ENCODE data around the gene GALNT1.

Gene GALNT1

DNA sequence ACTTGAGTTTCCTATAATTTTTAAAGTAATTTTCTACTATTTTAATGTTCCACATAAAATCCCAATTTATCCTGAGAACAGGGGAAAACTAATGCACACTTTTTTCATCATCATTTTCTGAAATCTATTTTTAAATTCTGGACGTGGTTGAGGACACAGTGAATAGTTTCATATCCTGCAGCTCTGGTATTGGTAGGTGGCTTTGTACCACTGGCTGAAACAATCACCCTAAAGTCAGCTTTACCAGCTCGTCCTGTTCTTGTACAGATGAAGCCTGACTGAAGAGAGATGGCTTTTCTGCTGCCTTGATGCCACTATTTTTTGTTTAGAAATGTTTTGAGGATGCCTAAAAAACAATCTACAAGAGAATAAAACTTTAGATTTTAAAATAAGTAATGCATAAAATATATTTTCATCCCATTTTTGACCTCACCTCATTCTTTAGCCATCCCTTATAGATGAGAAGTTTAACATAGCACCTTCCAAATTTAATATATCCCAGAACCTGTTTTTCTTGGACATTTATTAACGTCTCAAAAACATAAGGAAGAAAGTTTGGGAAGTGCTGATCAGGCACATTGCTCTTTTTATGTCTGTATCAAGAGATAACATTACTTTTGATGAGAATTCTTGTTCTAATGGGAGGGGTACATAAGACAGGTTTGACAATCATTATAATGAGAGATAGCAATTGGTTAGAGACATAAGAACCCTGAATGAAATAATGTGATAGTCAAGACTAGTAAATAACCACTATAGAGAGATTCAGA, 80.9 kb downstream of the GALNT1 start:
- Mint-ChIP-seq H3K9me3 (no peaks in the 10 kb centered on the region), H3K4me1 (peaks cover 6% of the 10 kb centered on the region), H3K36me3 (peaks cover 18% of the 10 kb centered on the region), H3K27ac (peak overlapping the region; percentile 7), H3K4me3 (no peak overlapping the region)
- DNase-seq (ENCODE audit: low spot score in 2 of 2), result no peak
- no peak for ATAC-seq

DNA sequence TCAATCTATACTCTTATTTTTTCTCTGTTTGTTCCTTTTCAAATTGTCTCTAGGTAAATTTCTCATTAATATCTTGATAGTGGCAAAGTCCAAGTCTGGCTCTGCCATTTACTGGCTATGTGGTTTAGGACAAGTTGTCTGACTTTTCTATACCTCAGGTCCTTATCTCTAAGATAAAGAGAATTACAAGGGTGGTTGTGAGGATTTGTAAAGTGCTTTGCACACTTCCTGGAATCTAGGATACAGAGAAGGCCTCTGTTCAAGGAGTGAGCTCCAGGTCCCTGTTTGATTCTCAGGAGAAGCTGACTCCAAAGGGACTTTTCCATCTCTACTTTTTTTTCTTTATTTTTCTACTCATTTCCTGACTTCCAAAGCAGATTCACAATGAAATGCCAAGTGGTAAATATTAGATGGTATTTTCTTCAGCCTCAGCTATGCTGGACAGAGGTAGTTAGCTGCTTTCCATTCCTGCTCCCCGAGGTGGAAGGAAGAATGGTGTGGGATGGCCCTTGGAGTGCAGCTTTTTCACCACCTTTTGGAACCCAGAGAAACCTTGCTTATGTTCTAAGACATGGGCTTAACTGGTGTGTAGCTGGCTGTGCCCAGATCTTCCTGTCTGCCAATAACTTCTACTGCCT, 90.5 kb downstream of the GALNT1 start:
- Mint-ChIP-seq H3K27ac (no peak overlapping the region), H3K4me3 (no peak overlapping the region), H3K9me3 (no peaks in the 10 kb centered on the region), H3K4me1 (no peaks in the 10 kb centered on the region), H3K36me3 (no peaks in the 10 kb centered on the region)
- ATAC-seq (no peak), DNase-seq (ENCODE audit: low spot score in 2 of 2) (no peak)

DNA sequence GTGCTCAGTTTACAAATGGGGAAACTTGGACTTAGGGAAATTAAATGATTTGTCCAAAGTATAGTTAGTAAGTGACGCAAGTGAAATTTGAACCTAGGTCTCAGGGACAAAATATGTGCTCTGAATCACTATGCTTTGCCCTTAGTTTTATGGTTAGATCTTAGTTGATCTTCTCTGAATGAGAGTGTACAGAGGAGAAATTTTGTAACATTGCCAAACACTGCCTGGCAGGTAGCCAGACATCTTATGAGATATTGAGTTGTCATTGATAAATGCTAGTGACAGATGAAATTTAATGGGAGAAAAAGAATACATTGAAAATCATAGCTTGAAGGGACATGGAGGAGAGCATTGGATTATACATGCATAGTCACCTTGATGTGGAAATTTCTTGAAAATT, 91.4 kb downstream of the GALNT1 start:
- no peak for DNase-seq (ENCODE audit: low spot score in 2 of 2)
- Mint-ChIP-seq H3K36me3 (peaks cover under 1% of the 10 kb centered on the region), H3K4me1 (no peaks in the 10 kb centered on the region), H3K4me3 (no peak overlapping the region), H3K27ac (no peak overlapping the region), H3K9me3 (no peaks in the 10 kb centered on the region)
- no peak for ATAC-seq

DNA sequence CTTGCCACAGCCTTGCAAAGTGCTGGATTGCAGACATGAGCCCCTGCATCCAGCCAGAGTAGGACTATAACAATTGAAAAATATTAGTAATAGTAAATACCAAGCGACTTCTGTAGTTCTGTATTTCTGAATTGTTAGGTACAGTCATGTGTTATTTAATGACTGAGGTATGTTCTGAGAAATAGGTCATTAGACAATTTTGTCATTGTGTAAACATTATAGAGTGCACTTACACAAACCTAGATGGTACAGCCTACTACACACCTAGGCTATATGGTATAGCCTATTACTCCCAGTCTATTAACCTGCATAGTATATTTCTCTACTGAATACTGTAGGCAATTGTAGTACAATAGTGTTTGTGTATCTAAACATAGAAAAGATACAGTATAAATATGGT, 92.1 kb downstream of the GALNT1 start:
- Mint-ChIP-seq H3K27ac (no peak overlapping the region), H3K9me3 (no peaks in the 10 kb centered on the region), H3K36me3 (peaks cover 8% of the 10 kb centered on the region), H3K4me1 (no peaks in the 10 kb centered on the region), H3K4me3 (no peak overlapping the region)
- no peak for ATAC-seq
- DNase-seq (ENCODE audit: low spot score in 2 of 2), result no peak

DNA sequence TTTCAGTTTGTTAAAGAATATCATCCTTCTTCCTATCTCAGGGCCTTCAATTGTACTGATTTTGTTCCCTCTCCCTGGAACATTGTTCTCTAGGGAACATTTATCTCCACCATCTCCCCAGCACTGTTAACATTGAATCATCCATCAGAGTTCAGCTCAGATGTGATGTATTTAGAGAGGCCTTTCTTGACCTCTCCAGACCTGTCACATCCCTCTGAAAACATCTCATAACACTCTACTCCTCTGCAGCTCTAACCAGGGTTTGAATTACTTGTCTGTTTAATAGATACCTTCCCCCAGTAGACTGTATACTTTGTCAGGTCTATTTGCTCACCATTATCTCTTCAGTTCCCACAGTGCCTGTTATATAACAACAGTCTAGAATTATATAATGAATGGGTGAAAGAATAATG, 98.6 kb downstream of the GALNT1 start:
- Mint-ChIP-seq H3K4me3 (no peak overlapping the region), H3K9me3 (no peaks in the 10 kb centered on the region), H3K36me3 (peaks cover 36% of the 10 kb centered on the region), H3K4me1 (no peaks in the 10 kb centered on the region), H3K27ac (no peak overlapping the region)
- DNase-seq (ENCODE audit: low spot score in 2 of 2), result no peak
- ATAC-seq, result no peak

DNA sequence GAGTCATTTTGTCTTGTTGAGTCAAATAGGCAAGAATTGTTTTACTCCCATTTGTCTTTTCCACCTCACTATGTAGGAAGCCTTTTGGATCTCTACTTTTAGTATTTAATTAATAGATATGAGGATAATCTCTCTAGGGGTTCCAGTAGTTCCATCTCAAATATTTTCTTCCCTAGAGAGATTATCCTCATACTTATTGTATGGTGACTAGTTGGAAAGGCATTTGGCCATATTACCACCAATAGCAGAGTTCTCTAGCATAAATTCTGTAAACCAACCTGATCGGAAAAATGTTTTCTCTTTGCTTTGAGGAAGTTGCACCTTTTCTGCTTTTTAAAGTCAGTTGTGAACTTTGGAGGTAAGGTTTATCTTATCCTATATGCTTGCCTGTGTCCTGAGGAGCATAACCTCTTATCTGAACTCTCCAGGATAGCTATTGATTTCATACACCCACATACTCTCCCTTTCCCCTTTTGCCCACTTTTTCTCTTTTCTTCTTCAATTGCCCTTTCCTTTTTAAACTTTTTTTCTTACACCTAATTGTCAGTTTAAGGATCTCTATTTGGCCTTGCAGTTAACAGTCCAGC, 100.8 kb downstream of the GALNT1 start:
- no peaks in the 10 kb centered on the region for H3K9me3 Mint-ChIP-seq
- ATAC-seq (no peak), DNase-seq (ENCODE audit: low spot score in 2 of 2) (no peak)
- H3K27ac Mint-ChIP-seq, result no peak overlapping the region
- H3K4me3 Mint-ChIP-seq, result no peak overlapping the region
- H3K4me1 Mint-ChIP-seq, result no peaks in the 10 kb centered on the region
- H3K36me3 Mint-ChIP-seq, result peaks cover 49% of the 10 kb centered on the region

DNA sequence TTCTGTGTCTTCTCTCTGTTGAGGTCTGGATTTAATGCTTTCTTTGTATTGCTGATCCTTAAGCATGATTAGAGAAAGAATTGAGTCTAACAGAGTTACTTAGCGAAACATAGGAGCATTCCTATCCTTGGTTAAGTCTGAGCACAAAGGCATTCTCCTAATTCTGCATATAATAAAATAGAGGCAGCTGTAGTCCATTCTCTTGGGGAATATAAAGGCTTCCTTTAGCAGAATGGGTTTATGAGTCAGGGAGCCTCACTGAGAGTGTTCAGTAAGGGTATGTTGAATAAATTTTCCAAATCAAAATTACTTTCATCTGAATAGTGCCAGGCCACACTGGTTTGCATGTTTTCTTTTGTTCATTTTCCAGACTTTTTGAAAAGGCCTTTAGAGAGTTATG, 101.5 kb downstream of the GALNT1 start:
- peaks cover 53% of the 10 kb centered on the region for H3K36me3 Mint-ChIP-seq
- H3K4me1 Mint-ChIP-seq, result no peaks in the 10 kb centered on the region
- ATAC-seq, result no peak
- H3K9me3 Mint-ChIP-seq, result no peaks in the 10 kb centered on the region
- no peak for DNase-seq (ENCODE audit: low spot score in 2 of 2)
- H3K27ac Mint-ChIP-seq, result no peak overlapping the region
- H3K4me3 Mint-ChIP-seq, result no peak overlapping the region

DNA sequence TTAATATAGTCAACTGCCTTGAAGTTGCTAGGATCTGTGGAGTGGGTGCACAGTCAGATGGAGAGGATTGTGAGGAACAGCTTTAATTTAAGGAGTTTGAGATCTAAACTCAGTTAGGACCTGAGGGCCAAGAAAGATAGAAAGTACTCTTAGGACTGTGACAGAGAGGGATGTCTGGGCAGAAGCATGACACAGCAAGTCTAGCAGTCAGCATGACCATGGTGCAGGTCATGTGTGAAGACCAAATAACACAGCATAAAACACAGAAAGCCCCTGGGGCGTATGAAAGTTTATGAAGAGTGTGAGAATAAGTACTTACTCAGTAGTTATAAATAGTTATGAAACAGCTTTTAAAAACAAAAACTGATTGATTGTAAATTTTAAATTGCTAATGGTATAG, 107.2 kb downstream of the GALNT1 start:
- H3K36me3 Mint-ChIP-seq, result peaks cover 39% of the 10 kb centered on the region
- H3K4me1 Mint-ChIP-seq, result no peaks in the 10 kb centered on the region
- ATAC-seq (no peak), DNase-seq (ENCODE audit: low spot score in 2 of 2) (no peak)
- H3K4me3 Mint-ChIP-seq, result no peak overlapping the region
- H3K9me3 Mint-ChIP-seq, result no peaks in the 10 kb centered on the region
- no peak overlapping the region for H3K27ac Mint-ChIP-seq

DNA sequence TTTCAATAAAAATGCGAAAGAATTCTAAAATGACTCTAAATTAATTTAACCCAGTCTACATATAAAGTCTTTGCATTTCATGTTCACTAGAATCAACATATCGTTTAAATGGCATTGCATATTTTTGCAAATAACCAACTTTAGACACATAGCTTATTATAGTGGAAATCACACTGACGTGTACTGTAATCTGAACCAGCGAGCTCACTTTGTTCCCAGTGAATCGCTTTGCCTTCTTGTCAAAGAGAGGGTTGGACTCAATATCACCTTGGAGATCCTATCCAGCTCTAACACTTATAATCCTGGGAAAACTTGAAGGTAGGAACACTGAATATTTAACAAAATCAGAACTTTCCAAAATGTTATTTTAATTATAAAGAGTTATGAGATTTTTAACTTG, 108.2 kb downstream of the GALNT1 start:
- Mint-ChIP-seq H3K4me3 (no peak overlapping the region), H3K27ac (no peak overlapping the region), H3K4me1 (no peaks in the 10 kb centered on the region), H3K36me3 (peaks cover 33% of the 10 kb centered on the region), H3K9me3 (no peaks in the 10 kb centered on the region)
- ATAC-seq (no peak), DNase-seq (ENCODE audit: low spot score in 2 of 2) (no peak)

DNA sequence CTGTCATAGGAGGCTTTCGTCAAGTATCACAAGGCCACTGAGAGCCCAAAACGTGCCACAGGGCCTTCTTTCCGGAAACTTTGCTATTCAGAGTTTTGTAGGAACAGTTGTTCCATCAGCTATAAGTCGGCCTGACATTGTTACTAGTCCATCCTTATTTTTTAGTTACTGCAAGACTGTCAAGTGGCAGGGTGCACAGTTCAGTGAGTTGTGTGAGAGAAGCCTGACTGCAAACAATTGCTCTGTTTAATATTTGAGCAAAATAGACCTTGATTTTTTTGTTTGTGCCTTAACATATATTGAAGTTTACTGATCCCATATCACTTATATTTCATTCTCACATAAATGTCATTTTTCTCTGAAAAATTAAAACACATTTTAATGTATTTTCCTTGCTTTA, 110.1 kb downstream of the GALNT1 start:
- Mint-ChIP-seq H3K9me3 (no peaks in the 10 kb centered on the region), H3K36me3 (peaks cover 27% of the 10 kb centered on the region), H3K4me3 (no peak overlapping the region), H3K27ac (no peak overlapping the region), H3K4me1 (no peaks in the 10 kb centered on the region)
- ATAC-seq (no peak), DNase-seq (ENCODE audit: low spot score in 2 of 2) (no peak)

DNA sequence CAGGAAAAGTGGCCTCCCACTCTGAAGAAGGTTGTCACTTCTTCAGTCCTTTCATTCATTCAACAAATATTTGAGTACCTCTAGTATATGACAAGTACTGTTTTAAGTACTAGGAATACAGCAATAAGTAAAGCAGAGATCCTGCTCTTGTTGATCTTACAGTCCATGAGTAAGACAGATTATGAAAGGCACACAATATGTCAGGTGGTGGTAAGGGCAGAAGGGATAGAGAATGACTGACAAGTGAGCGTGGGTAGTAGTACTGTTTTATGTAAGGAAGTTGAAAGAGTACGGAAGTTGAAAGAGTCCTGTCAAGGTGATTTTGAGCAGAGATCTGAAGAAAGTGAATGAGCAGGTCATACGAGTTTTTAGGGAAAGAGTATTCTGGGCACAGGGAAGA, 111.3 kb downstream of the GALNT1 start:
- Mint-ChIP-seq H3K27ac (no peak overlapping the region), H3K9me3 (no peaks in the 10 kb centered on the region), H3K36me3 (peaks cover 15% of the 10 kb centered on the region), H3K4me1 (no peaks in the 10 kb centered on the region), H3K4me3 (no peak overlapping the region)
- DNase-seq (ENCODE audit: low spot score in 2 of 2) (no peak), ATAC-seq (peak; percentile 42)

DNA sequence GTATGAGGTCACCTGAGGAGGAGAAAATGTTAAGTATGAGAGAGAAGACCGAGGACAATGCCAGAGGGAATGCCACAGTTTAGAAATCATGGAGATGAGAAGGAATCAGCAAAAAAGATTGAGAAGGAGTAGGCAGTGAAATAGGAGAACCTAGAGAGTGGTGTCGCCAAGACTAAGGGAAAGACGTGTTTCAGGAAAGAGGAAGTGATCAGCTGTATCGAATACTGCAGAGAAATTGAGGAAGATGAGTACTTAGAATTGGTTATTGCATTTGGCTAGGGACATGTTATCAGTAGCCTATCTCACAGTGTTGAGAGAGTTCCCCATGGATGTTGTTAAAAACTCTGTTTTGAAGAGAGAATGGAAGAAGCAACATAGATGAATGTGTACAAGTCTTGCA, 112.3 kb downstream of the GALNT1 start:
- Mint-ChIP-seq H3K9me3 (no peaks in the 10 kb centered on the region), H3K4me1 (no peaks in the 10 kb centered on the region), H3K4me3 (no peak overlapping the region), H3K27ac (no peak overlapping the region), H3K36me3 (peaks cover 10% of the 10 kb centered on the region)
- no peak for ATAC-seq
- no peak for DNase-seq (ENCODE audit: low spot score in 2 of 2)

DNA sequence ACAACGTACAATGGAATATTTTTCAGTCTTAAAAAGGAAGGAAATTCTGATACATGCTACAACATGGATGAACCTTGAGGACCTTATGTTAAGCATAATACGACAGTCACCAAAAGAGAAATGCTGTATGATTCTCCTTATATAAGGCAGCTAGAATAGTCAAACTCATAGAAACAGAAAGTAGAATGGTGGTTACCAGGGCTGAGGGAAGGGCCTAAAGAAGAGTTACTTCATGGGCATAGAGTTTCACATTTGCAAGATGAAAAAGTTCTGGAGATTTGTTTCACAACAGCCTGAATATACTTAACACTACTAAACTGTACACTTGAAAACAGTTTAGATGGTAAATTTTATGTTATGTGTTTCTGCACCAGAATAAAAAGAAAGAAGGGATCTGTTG, 113.3 kb downstream of the GALNT1 start:
- no peaks in the 10 kb centered on the region for H3K4me1 Mint-ChIP-seq
- DNase-seq (ENCODE audit: low spot score in 2 of 2) (no peak), ATAC-seq (no peak)
- no peaks in the 10 kb centered on the region for H3K9me3 Mint-ChIP-seq
- no peak overlapping the region for H3K27ac Mint-ChIP-seq
- no peak overlapping the region for H3K4me3 Mint-ChIP-seq
- peaks cover 12% of the 10 kb centered on the region for H3K36me3 Mint-ChIP-seq

DNA sequence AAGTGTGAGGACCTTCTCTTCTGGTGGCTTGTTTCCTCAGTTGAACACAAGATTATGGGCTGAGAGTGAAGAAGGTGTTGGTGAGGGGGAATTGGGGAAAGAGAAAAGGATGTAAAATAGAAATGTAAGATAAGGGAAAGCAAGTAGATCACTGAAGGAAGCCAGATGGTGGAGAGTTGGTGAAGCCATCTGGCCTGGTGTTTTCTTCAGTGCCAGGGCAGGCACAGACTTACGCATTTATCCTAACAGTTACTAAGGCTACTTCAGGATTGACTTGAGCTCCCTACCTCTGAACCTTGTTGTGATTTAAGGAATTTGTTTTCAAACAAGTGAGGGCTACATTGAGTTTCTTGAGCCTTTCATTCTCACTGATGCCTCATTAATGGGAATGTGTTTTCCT, 113.8 kb downstream of the GALNT1 start:
- Mint-ChIP-seq H3K4me1 (no peaks in the 10 kb centered on the region), H3K27ac (no peak overlapping the region), H3K4me3 (no peak overlapping the region), H3K9me3 (no peaks in the 10 kb centered on the region), H3K36me3 (peaks cover 13% of the 10 kb centered on the region)
- ATAC-seq (no peak), DNase-seq (ENCODE audit: low spot score in 2 of 2) (no peak)

DNA sequence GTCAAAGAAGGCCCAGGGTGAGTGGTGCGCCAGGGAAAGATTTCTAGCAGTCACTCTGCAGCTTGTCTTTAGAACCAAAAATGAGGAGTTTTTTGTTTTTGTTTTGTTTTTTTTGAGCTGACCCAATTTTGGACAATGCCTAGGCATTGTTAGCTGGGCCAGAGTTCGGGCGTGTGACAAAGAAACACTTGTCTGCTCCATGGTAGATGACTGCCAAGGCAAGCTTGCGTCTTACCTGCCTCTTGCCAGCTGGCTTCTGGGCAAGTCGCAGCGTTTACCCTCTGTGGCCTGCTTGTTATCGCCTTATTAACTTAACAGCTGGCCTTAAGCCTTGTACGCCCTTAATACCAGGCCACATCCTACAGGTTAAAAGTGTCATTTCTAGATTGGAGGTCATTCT, 114.3 kb downstream of the GALNT1 start:
- Mint-ChIP-seq H3K4me3 (no peak overlapping the region), H3K27ac (no peak overlapping the region), H3K36me3 (peaks cover 9% of the 10 kb centered on the region), H3K9me3 (no peaks in the 10 kb centered on the region), H3K4me1 (no peaks in the 10 kb centered on the region)
- ATAC-seq (no peak), DNase-seq (ENCODE audit: low spot score in 2 of 2) (no peak)

DNA sequence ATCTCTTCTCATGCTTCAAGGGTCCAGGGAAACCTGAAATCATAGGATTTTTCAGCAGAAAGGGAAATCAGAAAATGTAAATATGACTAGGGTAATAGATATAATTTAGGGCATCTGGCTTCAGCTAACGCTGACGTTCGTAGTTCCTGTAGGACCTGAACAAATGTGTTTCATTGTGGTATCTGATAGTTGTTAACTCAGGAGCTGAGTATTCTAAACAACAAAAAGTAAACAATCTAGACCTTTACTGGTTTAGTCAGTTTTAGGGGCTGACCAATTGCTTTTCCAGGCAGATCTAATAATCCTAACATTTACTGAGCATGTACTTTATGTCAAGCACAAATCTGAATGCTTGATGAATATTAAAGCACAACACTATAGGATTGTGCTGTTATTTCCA, 114.8 kb downstream of the GALNT1 start:
- no peaks in the 10 kb centered on the region for H3K9me3 Mint-ChIP-seq
- no peak overlapping the region for H3K27ac Mint-ChIP-seq
- ATAC-seq, result no peak
- H3K4me1 Mint-ChIP-seq, result no peaks in the 10 kb centered on the region
- peaks cover 6% of the 10 kb centered on the region for H3K36me3 Mint-ChIP-seq
- H3K4me3 Mint-ChIP-seq, result no peak overlapping the region
- no peak for DNase-seq (ENCODE audit: low spot score in 2 of 2)
